ENCODE data around the gene FAH.

Gene FAH

DNA sequence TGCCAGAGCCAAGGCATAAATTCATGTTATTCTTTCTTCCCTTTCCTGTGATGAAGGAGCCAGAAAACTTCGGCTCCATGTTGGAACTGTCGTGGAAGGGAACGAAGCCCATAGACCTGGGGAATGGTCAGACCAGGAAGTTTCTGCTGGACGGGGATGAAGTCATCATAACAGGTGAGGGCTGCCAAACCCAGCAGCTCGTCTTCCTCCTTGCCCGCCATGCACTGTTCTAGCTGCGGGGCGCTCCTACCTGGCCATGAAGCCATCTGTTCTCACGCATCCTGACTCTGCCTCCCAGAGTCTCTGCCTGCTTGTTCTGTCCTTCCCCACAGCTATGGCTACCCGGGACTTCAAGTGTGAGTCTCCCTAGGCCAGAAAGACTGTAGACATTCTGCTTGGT lies 28.2 kb downstream of the FAH start:
- H3K36me3 ChIP-seq (ENCODE audit: control insufficient read depth, low read length), result no peaks in the 10 kb centered on the region
- no peaks in the 10 kb centered on the region for H4K20me1 ChIP-seq (ENCODE audit: control insufficient read depth, insufficient read depth, low read depth, low read length)
- H3K27me3 ChIP-seq (ENCODE audit: control insufficient read depth, low read length), result no peaks in the 10 kb centered on the region
- TF ChIP-seq EZH2phosphoT487 (IDR thresholded peaks at IDR 0.05; ENCODE audit: borderline replicate concordance, low read length) (no peak), CTCF (IDR thresholded peaks at IDR 0.05; ENCODE audit: low read depth, low read length, poor library complexity, severe bottlenecking) (no peak)
- H3F3A ChIP-seq (ENCODE audit: control insufficient read depth, insufficient read depth), result no peaks in the 10 kb centered on the region
- no peaks in the 10 kb centered on the region for H3K9me3 ChIP-seq (ENCODE audit: control insufficient read depth, insufficient read depth, low read length)
- H3K79me2 ChIP-seq (ENCODE audit: control insufficient read depth, low read length), result no peaks in the 10 kb centered on the region
- H3K27ac ChIP-seq (ENCODE audit: low read depth, low read length), result no peak overlapping the region
- H3K4me3 ChIP-seq (ENCODE audit: low read length), result no peak overlapping the region
- H3K9me2 ChIP-seq (replicated peaks; ENCODE audit: control insufficient read depth, low read length), result no peaks in the 10 kb centered on the region
- no peak overlapping the region for H3K4me2 ChIP-seq (ENCODE audit: low read length)
- H3K4me1 ChIP-seq (ENCODE audit: control insufficient read depth, low read length), result no peaks in the 10 kb centered on the region

- Histone ChIP-seq H3K27me3 (ENCODE audit: control insufficient read depth, low read length) (no peaks in the 10 kb centered on the region), H3K4me1 (ENCODE audit: control insufficient read depth, low read length) (no peaks in the 10 kb centered on the region), H3F3A (ENCODE audit: control insufficient read depth, insufficient read depth) (no peaks in the 10 kb centered on the region), H3K36me3 (ENCODE audit: control insufficient read depth, low read length) (no peaks in the 10 kb centered on the region), H3K4me3 (ENCODE audit: low read length) (no peak overlapping the region), H3K9me3 (ENCODE audit: control insufficient read depth, insufficient read depth, low read length) (no peaks in the 10 kb centered on the region), H4K20me1 (ENCODE audit: control insufficient read depth, insufficient read depth, low read depth, low read length) (no peaks in the 10 kb centered on the region), H3K79me2 (ENCODE audit: control insufficient read depth, low read length) (no peaks in the 10 kb centered on the region), H3K4me2 (ENCODE audit: low read length) (no peak overlapping the region), H3K27ac (ENCODE audit: low read depth, low read length) (no peak overlapping the region), H3K9me2 (replicated peaks; ENCODE audit: control insufficient read depth, low read length) (no peaks in the 10 kb centered on the region)
- TF ChIP-seq EZH2phosphoT487 (IDR thresholded peaks at IDR 0.05; ENCODE audit: borderline replicate concordance, low read length) (no peak), CTCF (IDR thresholded peaks at IDR 0.05; ENCODE audit: low read depth, low read length, poor library complexity, severe bottlenecking) (no peak)
Measured at GRCh38 chr15:80182611-80183261, 29.9 kb downstream of the FAH start.

DNA sequence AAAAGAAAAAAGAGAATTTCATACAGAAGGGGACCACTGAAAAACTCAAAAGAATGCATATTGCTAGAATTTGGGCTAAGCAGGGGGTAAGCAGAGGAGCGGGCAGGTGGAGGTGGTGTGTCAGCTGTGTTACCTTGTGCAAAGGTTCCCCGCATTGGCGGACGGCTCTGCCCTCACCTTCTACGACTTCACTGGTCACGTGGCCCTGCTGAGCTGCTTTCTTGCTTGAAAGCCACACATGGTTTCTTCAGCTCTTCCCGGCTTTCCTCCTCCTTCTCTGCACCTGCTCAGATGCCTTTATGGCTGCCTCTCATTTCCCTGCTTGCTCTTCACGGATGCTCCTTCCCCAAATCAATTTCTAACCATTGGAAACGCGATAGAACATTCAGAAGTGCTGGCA lies 30.5 kb downstream of the FAH start:
- H3K9me3 ChIP-seq (ENCODE audit: control insufficient read depth, insufficient read depth, low read length), result no peaks in the 10 kb centered on the region
- no peaks in the 10 kb centered on the region for H3F3A ChIP-seq (ENCODE audit: control insufficient read depth, insufficient read depth)
- no peaks in the 10 kb centered on the region for H3K9me2 ChIP-seq (replicated peaks; ENCODE audit: control insufficient read depth, low read length)
- no peak for TF ChIP-seq EZH2phosphoT487 (IDR thresholded peaks at IDR 0.05; ENCODE audit: borderline replicate concordance, low read length)
- no peak for TF ChIP-seq CTCF (IDR thresholded peaks at IDR 0.05; ENCODE audit: low read depth, low read length, poor library complexity, severe bottlenecking)
- H4K20me1 ChIP-seq (ENCODE audit: control insufficient read depth, insufficient read depth, low read depth, low read length), result no peaks in the 10 kb centered on the region
- H3K4me1 ChIP-seq (ENCODE audit: control insufficient read depth, low read length), result no peaks in the 10 kb centered on the region
- H3K27ac ChIP-seq (ENCODE audit: low read depth, low read length), result no peak overlapping the region
- H3K27me3 ChIP-seq (ENCODE audit: control insufficient read depth, low read length), result no peaks in the 10 kb centered on the region
- no peaks in the 10 kb centered on the region for H3K79me2 ChIP-seq (ENCODE audit: control insufficient read depth, low read length)
- H3K4me2 ChIP-seq (ENCODE audit: low read length), result no peak overlapping the region
- no peak overlapping the region for H3K4me3 ChIP-seq (ENCODE audit: low read length)
- H3K36me3 ChIP-seq (ENCODE audit: control insufficient read depth, low read length), result no peaks in the 10 kb centered on the region

Data from DOHH2 (cell line).